Measurements from ENCODE around the gene TMEM156. TPM values are rescaled to one million over a fixed set of nuclear protein-coding genes. Genes with fewer than 3 reads are reported as not detected.
A peak's percentile ranks its signal among the peaks of the same experiment; 100 is the strongest.
"Not testable (repeated sequence)": the region's sequence is repeated elsewhere in the genome, so short reads cannot be mapped to it uniquely, and the experiment has no call there.

TMEM156 gene
- total RNA-seq, 1 donor from 2014 or later, result not detected

GRCh38 chr4:39042366-39042765 is 10.2 kb upstream of the TMEM156 start:
- H3K9me3 Mint-ChIP-seq (ENCODE audit: unreplicated experiment), result no peaks in the 10 kb centered on the region
- H3K27me3 Mint-ChIP-seq (ENCODE audit: unreplicated experiment), result peaks cover 11% of the 10 kb centered on the region
- peaks cover 38% of the 10 kb centered on the region for H3K4me1 Mint-ChIP-seq (ENCODE audit: unreplicated experiment)
- H3K36me3 Mint-ChIP-seq (ENCODE audit: low read depth, unreplicated experiment), result peaks cover 3% of the 10 kb centered on the region
- H3K4me3 Mint-ChIP-seq (ENCODE audit: unreplicated experiment), result no peak overlapping the region
- no peak for DNase-seq (ENCODE audit: low spot score)
- H3K27ac Mint-ChIP-seq (ENCODE audit: unreplicated experiment), result peak overlapping the region; percentile 33
- TF ChIP-seq CTCF (IDR thresholded peaks at IDR 0.05; ENCODE audit: unreplicated experiment), result no peak

DNA sequence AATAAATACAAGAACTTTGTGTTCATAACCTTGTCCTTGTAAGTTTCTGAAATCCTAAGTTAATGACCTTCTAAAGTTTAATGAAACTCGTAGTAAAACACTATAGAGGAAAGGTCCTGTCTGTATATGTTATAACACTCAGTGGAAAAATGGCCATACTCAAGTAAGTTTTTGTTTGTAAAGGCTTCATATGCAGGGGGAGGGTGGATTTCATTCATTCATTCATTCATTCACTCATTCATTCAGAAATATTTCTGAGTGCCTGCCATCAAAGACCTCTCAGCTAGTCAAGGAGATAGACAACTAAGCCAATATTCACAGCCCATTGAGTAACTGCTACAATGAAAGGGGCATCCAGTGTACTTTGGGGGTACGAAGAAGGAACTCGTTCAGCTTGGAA is 6.9 kb upstream of the TMEM156 start:
- H3K27ac Mint-ChIP-seq (ENCODE audit: unreplicated experiment), result peak overlapping the region; percentile 10
- H3K9me3 Mint-ChIP-seq (ENCODE audit: unreplicated experiment), result no peaks in the 10 kb centered on the region
- H3K27me3 Mint-ChIP-seq (ENCODE audit: unreplicated experiment), result peaks cover 6% of the 10 kb centered on the region
- DNase-seq (ENCODE audit: low spot score), result no peak
- no peak overlapping the region for H3K4me3 Mint-ChIP-seq (ENCODE audit: unreplicated experiment)
- no peak for TF ChIP-seq CTCF (IDR thresholded peaks at IDR 0.05; ENCODE audit: unreplicated experiment)
- H3K4me1 Mint-ChIP-seq (ENCODE audit: unreplicated experiment), result peaks cover 27% of the 10 kb centered on the region
- no peaks in the 10 kb centered on the region for H3K36me3 Mint-ChIP-seq (ENCODE audit: low read depth, unreplicated experiment)

DNA sequence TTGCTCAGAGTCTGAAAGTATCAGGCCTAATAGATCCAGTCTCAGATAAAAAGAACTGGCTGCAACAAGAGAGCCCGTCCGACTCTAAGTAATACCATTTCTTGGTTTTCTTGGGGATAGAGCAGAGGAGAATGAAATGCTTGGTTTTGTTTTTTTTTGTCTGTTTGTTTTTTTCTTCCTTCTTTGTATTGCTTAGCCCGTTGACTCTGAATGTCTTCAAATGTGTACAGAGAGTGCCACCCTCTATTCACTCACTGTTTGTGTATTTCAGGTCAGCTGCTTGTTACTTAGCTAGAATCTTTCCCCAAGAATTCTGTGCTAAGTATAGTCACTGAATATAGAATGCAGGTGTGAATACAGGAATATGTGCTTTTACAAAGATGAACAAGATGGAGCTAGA is 5.7 kb upstream of the TMEM156 start:
- no peak for DNase-seq (ENCODE audit: low spot score)
- peak overlapping the region; percentile 83 for H3K27ac Mint-ChIP-seq (ENCODE audit: unreplicated experiment)
- H3K4me1 Mint-ChIP-seq (ENCODE audit: unreplicated experiment), result peaks cover 15% of the 10 kb centered on the region
- TF ChIP-seq CTCF (IDR thresholded peaks at IDR 0.05; ENCODE audit: unreplicated experiment), result no peak
- no peaks in the 10 kb centered on the region for H3K9me3 Mint-ChIP-seq (ENCODE audit: unreplicated experiment)
- H3K27me3 Mint-ChIP-seq (ENCODE audit: unreplicated experiment), result peaks cover 1% of the 10 kb centered on the region
- no peak overlapping the region for H3K4me3 Mint-ChIP-seq (ENCODE audit: unreplicated experiment)
- H3K36me3 Mint-ChIP-seq (ENCODE audit: low read depth, unreplicated experiment), result no peaks in the 10 kb centered on the region

DNA sequence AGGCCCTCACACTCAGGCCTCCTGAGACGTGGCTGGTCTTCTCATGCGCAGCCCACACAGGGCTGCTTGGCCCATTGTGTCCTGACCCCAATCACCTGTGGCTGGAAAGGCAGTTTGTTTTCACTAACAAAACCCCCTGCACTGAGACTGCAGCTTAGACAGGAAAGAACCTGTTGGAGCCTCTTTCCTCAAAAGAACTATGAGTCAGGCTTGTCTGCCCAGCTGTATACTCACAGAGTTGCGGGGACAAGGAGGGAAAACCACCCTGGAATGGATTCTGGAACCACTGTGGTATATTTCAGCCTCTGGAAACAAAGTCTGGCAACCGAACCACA is 5.2 kb upstream of the TMEM156 start:
- no peak for DNase-seq (ENCODE audit: low spot score)
- no peaks in the 10 kb centered on the region for H3K9me3 Mint-ChIP-seq (ENCODE audit: unreplicated experiment)
- peaks cover 1% of the 10 kb centered on the region for H3K27me3 Mint-ChIP-seq (ENCODE audit: unreplicated experiment)
- no peaks in the 10 kb centered on the region for H3K36me3 Mint-ChIP-seq (ENCODE audit: low read depth, unreplicated experiment)
- H3K4me3 Mint-ChIP-seq (ENCODE audit: unreplicated experiment), result no peak overlapping the region
- peak overlapping the region; percentile 83 for H3K27ac Mint-ChIP-seq (ENCODE audit: unreplicated experiment)
- peaks cover 14% of the 10 kb centered on the region for H3K4me1 Mint-ChIP-seq (ENCODE audit: unreplicated experiment)
- no peak for TF ChIP-seq CTCF (IDR thresholded peaks at IDR 0.05; ENCODE audit: unreplicated experiment)

DNA sequence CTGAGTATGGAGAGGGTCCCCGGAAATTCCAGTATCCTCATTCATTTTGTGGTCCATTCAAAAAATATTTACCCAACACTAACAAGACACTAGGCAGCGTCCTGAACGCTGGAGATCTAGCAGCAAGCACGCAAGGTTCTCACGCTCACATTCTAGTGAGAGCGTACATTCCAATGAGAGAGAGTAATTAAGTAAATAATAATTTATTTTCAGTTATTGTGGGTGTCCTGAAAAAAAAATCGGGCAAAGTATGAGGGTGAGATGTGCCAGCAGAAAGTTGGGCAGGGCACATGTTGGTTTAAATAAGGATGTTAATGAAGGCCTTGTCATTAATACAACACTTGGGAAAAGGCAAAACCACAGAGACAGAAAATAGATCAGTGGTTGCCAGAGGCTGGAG is 4.0 kb upstream of the TMEM156 start:
- Mint-ChIP-seq H3K27ac (ENCODE audit: unreplicated experiment) (no peak overlapping the region), H3K4me1 (ENCODE audit: unreplicated experiment) (peaks cover 9% of the 10 kb centered on the region), H3K9me3 (ENCODE audit: unreplicated experiment) (no peaks in the 10 kb centered on the region), H3K4me3 (ENCODE audit: unreplicated experiment) (no peak overlapping the region), H3K27me3 (ENCODE audit: unreplicated experiment) (no peaks in the 10 kb centered on the region), H3K36me3 (ENCODE audit: low read depth, unreplicated experiment) (no peaks in the 10 kb centered on the region)
- no peak for DNase-seq (ENCODE audit: low spot score)
- no peak for TF ChIP-seq CTCF (IDR thresholded peaks at IDR 0.05; ENCODE audit: unreplicated experiment)

DNA sequence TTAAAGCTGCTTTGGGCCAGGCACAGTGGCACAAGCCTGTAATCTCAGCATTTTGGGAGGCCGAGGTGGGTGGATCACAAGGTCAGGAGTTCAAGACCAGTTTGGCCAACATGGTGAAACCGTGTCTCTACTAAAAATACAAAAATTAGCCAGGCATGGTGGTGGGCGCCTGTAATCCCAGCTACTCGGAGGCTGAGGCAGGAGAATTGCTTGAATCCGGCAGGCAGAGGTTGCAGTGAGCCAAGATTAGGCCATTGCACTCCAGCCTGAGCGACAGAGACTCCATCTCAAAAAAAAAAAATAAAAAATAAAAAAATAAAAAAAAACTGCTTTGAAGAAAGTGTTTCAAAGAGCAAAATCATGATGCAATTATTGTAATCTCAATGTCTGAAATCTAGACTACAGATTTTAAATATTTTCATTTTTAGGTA is 604 bp downstream of the TMEM156 start:
- H3K36me3 Mint-ChIP-seq (ENCODE audit: low read depth, unreplicated experiment); H3K27me3 Mint-ChIP-seq (ENCODE audit: unreplicated experiment); H3K4me1 Mint-ChIP-seq (ENCODE audit: unreplicated experiment); H3K9me3 Mint-ChIP-seq (ENCODE audit: unreplicated experiment); H3K4me3 Mint-ChIP-seq (ENCODE audit: unreplicated experiment); H3K27ac Mint-ChIP-seq (ENCODE audit: unreplicated experiment); DNase-seq (ENCODE audit: low spot score): not testable (repeated sequence)
